Body of pancreas (tissue), 4 donors: ENCODE measurements around the gene SEMA4C. TPM values are rescaled to one million over a fixed set of nuclear protein-coding genes. Genes with fewer than 3 reads are reported as not detected.
A peak's percentile ranks its signal among the peaks of the same experiment; 100 is the strongest.

Experiments used
- ATAC-seq: fragments of 150-250 bp; one replicate; pipeline ENCODE4 v1.9.1; 2016
- DNase-seq, 4 donors: peaks; one replicate each; pipeline ENCODE4 v3.0.0-alpha.2; 2019
- H3K27ac ChIP-seq, 4 donors: fragments of 200-600 bp; sonication (generic); 1 replicate in 3 of 4; 2 replicates in 1 of 4; pipeline versions ENCODE4 v1.5.1 to v1.6.1; 2016 to 2019; ENCODE audit warnings: mild to moderate bottlenecking in 1 of 4, mixed read lengths in 1 of 4, moderate library complexity in 1 of 4
- H3K27me3 ChIP-seq, 2 donors: fragments of 200-600 bp; sonication (generic); one replicate each; pipeline ENCODE4 v1.6.0; 2016; ENCODE audit warnings: mild to moderate bottlenecking in 1 of 2
- H3K36me3 ChIP-seq, 2 donors: fragments of 200-600 bp; sonication (generic); replicated peaks in 1 of 2; 2 replicates each; pipeline ENCODE4 v1.5.1; 2016; ENCODE audit warnings: low read depth in 2 of 2; ENCODE audit not compliant: insufficient read depth in 1 of 2
- H3K4me1 ChIP-seq: fragments of 200-600 bp; sonication (generic); one replicate; pipeline ENCODE4 v1.6.0; 2016
- H3K4me3 ChIP-seq, 2 donors: fragments of 200-600 bp; sonication (generic); 1 replicate in 1 of 2; 2 replicates in 1 of 2; pipeline ENCODE4 v1.5.1; 2016 to 2019
- H3K9me3 ChIP-seq, 3 donors: fragments of 200-600 bp; sonication (generic); 1 replicate in 2 of 3; 2 replicates in 1 of 3; pipeline ENCODE4 v1.5.1; 2016
- POLR2A ChIP-seq, 3 donors: fragments of 450-650 bp; IDR thresholded peaks; one replicate each; pipeline ENCODE4 v1.6.1; 2016; ENCODE audit warnings: antibody characterized with exemption in 3 of 3, mild to moderate bottlenecking in 2 of 3
- WGBS, 2 donors: methylation state at CpG; one replicate each; pipeline ENCODE4 v1.1.5; 2017; 5-methylcytosine and 5-hydroxymethylcytosine counted together
- intact Hi-C: fragments of 100-400 bp; cut with DNase I; formaldehyde crosslinking; loops from one replicate; pipeline ENCODE4 v1.15.1; 2023
- total RNA-seq, 2 donors: library from RNA; depleted of rRNA; stranded (reverse); fragments of >200 nt; gene quantifications; one replicate each; pipeline ENCODE4 v1.1.0, GENCODE V29; 2016
- TF ChIP-seq, protein P1 (sequence below), 7 experiments: fragments of 450-650 bp in 4 of 7; fragments of 200-600 bp in 3 of 7; sonication (generic) in 3 of 7; IDR thresholded peaks; one replicate each; pipeline ENCODE4 v1.5.1; 2016 to 2019; ENCODE audit warnings: antibody characterized with exemption in 7 of 7

SEMA4C gene
- total RNA-seq, 2 donors from 2014 or later = 11.2 to 13.7 TPM

DNA sequence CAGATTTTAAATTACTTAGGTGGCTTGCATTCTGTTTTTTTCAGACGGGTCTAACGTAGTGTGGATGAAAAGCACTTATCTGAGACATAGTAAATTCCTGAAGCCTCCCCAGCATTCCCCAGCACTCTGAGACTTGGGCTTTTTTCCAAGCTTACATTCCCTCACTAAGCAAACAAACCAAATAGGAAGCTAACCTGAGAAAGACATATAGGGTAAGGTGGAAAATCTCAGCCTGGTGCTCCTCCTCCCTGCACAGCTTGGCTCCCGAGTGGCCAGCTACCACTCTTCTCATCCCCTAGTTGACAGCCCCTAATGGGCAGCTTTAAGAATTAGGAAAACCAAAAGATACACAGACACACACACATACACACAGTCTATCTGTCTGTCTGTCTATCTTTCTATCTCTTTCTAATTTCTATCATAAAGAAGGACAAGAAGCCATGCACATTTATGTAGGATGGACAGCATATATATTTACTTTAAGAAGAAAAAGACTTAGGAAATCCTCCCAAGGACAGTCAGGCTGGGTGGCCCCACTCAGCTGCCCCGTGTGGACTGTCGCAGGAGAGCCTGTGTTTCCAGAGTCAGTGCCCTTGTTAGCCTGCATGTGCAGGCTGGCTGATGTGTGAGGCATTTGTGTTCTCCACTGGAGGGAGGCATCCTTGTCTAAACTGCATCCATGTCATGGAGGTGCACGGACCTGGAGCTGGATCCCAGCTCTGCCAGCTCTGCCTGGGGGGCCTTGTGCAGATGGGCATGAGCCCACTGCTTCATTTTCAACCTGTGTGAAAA is 45.6 kb downstream of the SEMA4C start:
- Histone ChIP-seq H3K4me3 (no peak overlapping the region), H3K36me3 (peaks cover 9 to 23% of the 10 kb centered on the region in 2 donors), H3K27me3 (no peaks in the 10 kb centered on the region), H3K27ac (no peak overlapping the region), H3K9me3 (no peaks in the 10 kb centered on the region), H3K4me1 (peaks cover 57% of the 10 kb centered on the region)
- TF ChIP-seq, protein P1, sequence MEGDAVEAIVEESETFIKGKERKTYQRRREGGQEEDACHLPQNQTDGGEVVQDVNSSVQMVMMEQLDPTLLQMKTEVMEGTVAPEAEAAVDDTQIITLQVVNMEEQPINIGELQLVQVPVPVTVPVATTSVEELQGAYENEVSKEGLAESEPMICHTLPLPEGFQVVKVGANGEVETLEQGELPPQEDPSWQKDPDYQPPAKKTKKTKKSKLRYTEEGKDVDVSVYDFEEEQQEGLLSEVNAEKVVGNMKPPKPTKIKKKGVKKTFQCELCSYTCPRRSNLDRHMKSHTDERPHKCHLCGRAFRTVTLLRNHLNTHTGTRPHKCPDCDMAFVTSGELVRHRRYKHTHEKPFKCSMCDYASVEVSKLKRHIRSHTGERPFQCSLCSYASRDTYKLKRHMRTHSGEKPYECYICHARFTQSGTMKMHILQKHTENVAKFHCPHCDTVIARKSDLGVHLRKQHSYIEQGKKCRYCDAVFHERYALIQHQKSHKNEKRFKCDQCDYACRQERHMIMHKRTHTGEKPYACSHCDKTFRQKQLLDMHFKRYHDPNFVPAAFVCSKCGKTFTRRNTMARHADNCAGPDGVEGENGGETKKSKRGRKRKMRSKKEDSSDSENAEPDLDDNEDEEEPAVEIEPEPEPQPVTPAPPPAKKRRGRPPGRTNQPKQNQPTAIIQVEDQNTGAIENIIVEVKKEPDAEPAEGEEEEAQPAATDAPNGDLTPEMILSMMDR (IDR thresholded peaks at IDR 0.05) = no peak
- no peak for TF ChIP-seq POLR2A (IDR thresholded peaks at IDR 0.05)
- intact Hi-C loops = no loop called here
- WGBS, 2 donors = 38 to 49% methylated on average over 6 of the region's 6 CpGs
- ATAC-seq (no peak), DNase-seq (no peak)

DNA sequence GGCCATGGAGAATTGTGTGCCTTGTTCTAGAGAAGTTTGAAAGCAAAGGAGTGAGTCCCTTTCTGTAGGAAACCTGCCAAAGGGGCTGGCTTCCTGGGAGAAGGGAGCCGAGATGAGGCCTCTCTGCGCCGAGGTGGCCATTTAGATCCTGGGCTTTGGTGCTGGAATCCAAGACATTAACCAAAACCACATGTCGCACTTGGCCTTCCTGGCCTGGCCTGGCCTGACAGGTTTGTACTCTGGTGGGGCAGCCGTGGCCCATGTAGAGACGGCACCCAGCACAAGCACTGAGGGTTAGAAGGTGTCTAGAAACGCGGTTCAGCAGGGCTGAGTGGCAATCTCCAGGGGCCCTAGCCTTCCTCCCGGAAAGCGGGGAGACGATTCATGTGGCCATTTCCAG is 46.7 kb downstream of the SEMA4C start:
- intact Hi-C loops = no loop called here
- Histone ChIP-seq H3K27ac (peak overlapping the region in 1 of 4 donors; percentile 9), H3K27me3 (no peaks in the 10 kb centered on the region), H3K4me3 (no peak overlapping the region), H3K4me1 (peaks cover 68% of the 10 kb centered on the region), H3K9me3 (no peaks in the 10 kb centered on the region), H3K36me3 (peaks cover 8 to 16% of the 10 kb centered on the region in 2 donors)
- DNase-seq (no peak), ATAC-seq (no peak)
- TF ChIP-seq, protein P1 (IDR thresholded peaks at IDR 0.05) = no peak
- no peak for TF ChIP-seq POLR2A (IDR thresholded peaks at IDR 0.05)
- WGBS, 2 donors = 74 to 89% methylated on average over 9 to 11 of the region's 11 CpGs

DNA sequence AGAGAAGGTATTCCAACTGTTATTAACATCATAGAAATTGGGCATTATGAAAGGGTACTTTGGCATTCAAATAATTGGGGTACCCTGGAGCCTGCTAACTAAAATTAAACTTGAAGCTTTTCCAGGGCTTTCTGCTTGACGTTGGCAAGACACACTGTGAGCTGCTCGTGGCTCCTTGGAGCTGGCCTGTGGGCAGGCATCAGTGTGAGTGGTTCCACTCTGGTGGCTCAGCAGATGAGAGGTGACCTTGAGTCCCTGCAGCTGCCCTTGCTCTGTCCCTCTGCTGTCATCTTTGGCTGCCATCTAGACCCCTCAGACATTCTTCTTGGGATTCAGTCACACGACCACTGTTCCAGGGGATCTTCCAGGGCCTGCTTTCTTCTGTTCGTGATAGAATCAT is 47.1 kb downstream of the SEMA4C start:
- Histone ChIP-seq H3K27me3 (no peaks in the 10 kb centered on the region), H3K36me3 (peaks cover 4 to 12% of the 10 kb centered on the region in 2 donors), H3K27ac (peak overlapping the region in 1 of 4 donors; percentile 10), H3K4me1 (peaks cover 72% of the 10 kb centered on the region), H3K9me3 (no peaks in the 10 kb centered on the region), H3K4me3 (no peak overlapping the region)
- intact Hi-C loops = no loop called here
- ATAC-seq (no peak), DNase-seq (no peak)
- TF ChIP-seq, protein P1 (IDR thresholded peaks at IDR 0.05) = no peak
- no peak for TF ChIP-seq POLR2A (IDR thresholded peaks at IDR 0.05)
- 70 to 100% methylated on average over 1 to 4 of the region's 4 CpGs for WGBS, 2 donors

DNA sequence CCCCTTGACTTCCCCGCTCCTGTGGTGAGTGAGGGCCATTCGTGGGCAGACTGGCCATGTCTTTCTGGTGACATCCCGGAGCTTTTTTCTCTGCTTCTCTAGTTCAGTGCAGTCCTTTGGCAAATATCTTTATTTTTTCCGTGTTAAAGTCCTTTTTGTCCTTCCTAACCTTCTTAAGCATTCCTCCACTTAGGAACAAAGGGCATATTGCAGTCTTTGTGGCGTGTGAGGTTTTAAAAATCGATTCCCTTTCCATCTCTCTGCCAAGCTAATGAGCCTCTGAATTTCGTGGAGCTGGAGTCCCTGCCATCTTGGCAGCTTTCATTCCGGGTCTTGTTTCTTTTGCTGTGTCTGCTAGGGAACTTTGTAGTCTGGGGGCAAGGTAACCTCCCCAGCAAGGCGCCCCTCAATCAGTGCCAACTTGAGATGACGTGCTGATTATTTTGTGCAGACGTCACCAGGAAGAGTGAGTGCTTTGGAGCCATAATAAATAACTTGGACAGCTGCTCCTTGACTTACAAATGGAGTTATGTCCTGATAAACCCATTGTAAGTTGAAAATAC is 48.7 kb downstream of the SEMA4C start:
- Histone ChIP-seq H3K9me3 (no peaks in the 10 kb centered on the region), H3K36me3 (peaks cover 0 to 4% of the 10 kb centered on the region in 2 donors), H3K4me1 (peaks cover 81% of the 10 kb centered on the region), H3K4me3 (no peak overlapping the region), H3K27me3 (no peaks in the 10 kb centered on the region), H3K27ac (peak overlapping the region in 3 of 4 donors; percentile 37 to 94 (median 67))
- ATAC-seq (no peak), DNase-seq (no peak)
- TF ChIP-seq POLR2A (IDR thresholded peaks at IDR 0.05) = no peak
- TF ChIP-seq, protein P1 (IDR thresholded peaks at IDR 0.05) = no peak
- intact Hi-C loops = no loop called here
- WGBS, 2 donors = 27 to 30% methylated on average over 11 of the region's 11 CpGs
